Measurements from ENCODE around the gene PCP4L1.

GRCh38 chr1:161260376-161261260, 2.1 kb downstream of the PCP4L1 start:
- TF ChIP-seq CTCF (tag by site-specific recombination; IDR thresholded peaks at IDR 0.05), result no peak
- TF ChIP-seq PRDM4 (tag by site-specific recombination; IDR thresholded peaks at IDR 0.05), result no peak
- no peak for TF ChIP-seq ZNF112 (tag by site-specific recombination; IDR thresholded peaks at IDR 0.05)
- TF ChIP-seq ZNF292 (tag by site-specific recombination; IDR thresholded peaks at IDR 0.05; ENCODE audit: borderline replicate concordance, low read depth), result no peak
- no peak for TF ChIP-seq ZNF140 (tag by site-specific recombination; IDR thresholded peaks at IDR 0.05)
- TF ChIP-seq SETDB1 (IDR thresholded peaks at IDR 0.05; ENCODE audit: insufficient read length, low read length), result no peak
- no peak for TF ChIP-seq ZEB2 (tag by site-specific recombination; IDR thresholded peaks at IDR 0.05)
- TF ChIP-seq ZBTB20 (tag by site-specific recombination; IDR thresholded peaks at IDR 0.05), result no peak
- no peak for TF ChIP-seq ZNF639 (tag by site-specific recombination; IDR thresholded peaks at IDR 0.05)
- no peak for TF ChIP-seq SCRT1 (tag by site-specific recombination; IDR thresholded peaks at IDR 0.05; ENCODE audit: borderline replicate concordance)
- no peak for TF ChIP-seq ZNF529 (tag by site-specific recombination; IDR thresholded peaks at IDR 0.05; ENCODE audit: insufficient replicate concordance)

Measured in HEK293 (cell line).